Duodenal mucosa (tissue), 2 donors: Measurements from ENCODE around the gene DOCK1.

Experiments used
- H3K27ac ChIP-seq: one replicate; pipeline ENCODE4 v1.7.0; 2013; ENCODE audit warnings: low read depth, low read length
- H3K27me3 ChIP-seq, 2 donors: one replicate each; pipeline ENCODE4 v1.7.0; 2013; ENCODE audit warnings: low read length in 2 of 2, control low read depth in 1 of 2; ENCODE audit not compliant: insufficient read depth in 2 of 2, control insufficient read depth in 1 of 2
- H3K36me3 ChIP-seq, 2 donors: one replicate each; pipeline ENCODE4 v1.7.0; 2013; ENCODE audit warnings: low read length in 2 of 2, control low read depth in 1 of 2; ENCODE audit not compliant: insufficient read depth in 2 of 2, control insufficient read depth in 1 of 2
- H3K4me1 ChIP-seq, 2 donors: one replicate each; pipeline ENCODE4 v1.7.0; 2013; ENCODE audit warnings: low read length in 2 of 2, control low read depth in 1 of 2; ENCODE audit not compliant: insufficient read depth in 2 of 2, control insufficient read depth in 1 of 2
- H3K4me3 ChIP-seq, 2 donors: one replicate each; pipeline ENCODE4 v1.7.0; 2013; ENCODE audit warnings: low read length in 2 of 2, low read depth in 1 of 2
- H3K9ac ChIP-seq, 2 donors: one replicate each; pipeline ENCODE4 v1.7.0; 2013; ENCODE audit warnings: low read length in 2 of 2, low read depth in 1 of 2
- H3K9me3 ChIP-seq, 2 donors: one replicate each; pipeline ENCODE4 v1.7.0; 2013; ENCODE audit warnings: low read length in 2 of 2, control low read depth in 1 of 2; ENCODE audit not compliant: control insufficient read depth in 1 of 2

Gene DOCK1

DNA sequence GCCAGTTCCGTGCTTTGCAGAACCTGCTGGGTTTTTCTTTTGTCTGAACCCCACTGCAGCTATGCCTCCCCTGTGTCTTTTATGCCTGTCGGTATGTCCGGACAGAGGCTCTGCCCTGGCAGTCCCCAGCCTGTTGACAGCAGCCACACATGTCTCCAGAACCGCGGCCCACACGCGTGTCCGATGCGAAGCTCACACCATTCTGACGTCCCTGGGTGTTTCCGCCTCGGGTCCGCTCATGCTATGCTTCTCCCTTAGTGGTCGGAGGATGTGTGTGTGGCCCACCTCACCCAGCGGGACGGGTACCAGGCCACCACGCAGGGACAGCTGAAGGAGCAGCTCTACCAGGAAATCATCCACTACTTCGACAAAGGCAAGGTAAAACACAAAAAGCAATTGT, 479.3 kb downstream of the DOCK1 start:
- H3K4me1 ChIP-seq, result no peaks in the 10 kb centered on the region
- H3K9ac ChIP-seq, result no peak overlapping the region
- no peak overlapping the region for H3K27ac ChIP-seq
- H3K4me3 ChIP-seq, result no peak overlapping the region
- no peaks in the 10 kb centered on the region for H3K9me3 ChIP-seq
- no peaks in the 10 kb centered on the region for H3K27me3 ChIP-seq
- H3K36me3 ChIP-seq, result peaks cover 9 to 30% of the 10 kb centered on the region in 2 donors

DNA sequence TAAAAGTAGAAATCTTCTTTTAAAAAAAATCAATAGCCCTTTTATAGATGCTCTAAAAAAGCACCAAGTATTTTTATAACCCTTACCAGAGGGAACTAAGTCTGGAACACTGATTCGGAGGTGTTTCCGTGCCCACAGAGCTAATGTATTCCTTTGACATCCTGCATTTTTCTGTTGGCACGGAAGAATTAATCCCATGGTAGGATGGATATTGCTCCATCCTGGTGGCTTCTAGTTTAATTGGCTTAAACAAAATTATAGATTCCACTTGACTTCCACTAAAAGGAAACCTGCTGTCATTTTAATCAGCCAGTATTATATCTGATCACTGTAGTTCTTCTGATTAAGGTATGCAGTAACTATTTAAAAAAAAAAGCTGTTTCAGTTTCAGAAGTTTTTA, 479.8 kb downstream of the DOCK1 start:
- no peak overlapping the region for H3K27ac ChIP-seq
- H3K9ac ChIP-seq, result no peak overlapping the region
- no peak overlapping the region for H3K4me3 ChIP-seq
- peaks cover 9 to 30% of the 10 kb centered on the region in 2 donors for H3K36me3 ChIP-seq
- no peaks in the 10 kb centered on the region for H3K4me1 ChIP-seq
- no peaks in the 10 kb centered on the region for H3K27me3 ChIP-seq
- H3K9me3 ChIP-seq, result no peaks in the 10 kb centered on the region

- no peaks in the 10 kb centered on the region for H3K9me3 ChIP-seq
- no peak overlapping the region for H3K4me3 ChIP-seq
- H3K4me1 ChIP-seq, result no peaks in the 10 kb centered on the region
- no peak overlapping the region for H3K27ac ChIP-seq
- H3K27me3 ChIP-seq, result no peaks in the 10 kb centered on the region
- H3K36me3 ChIP-seq, result peaks cover 9 to 25% of the 10 kb centered on the region in 2 donors
- no peak overlapping the region for H3K9ac ChIP-seq
Measured at GRCh38 chr10:127386606-127387327, 481.5 kb downstream of the DOCK1 start.

DNA sequence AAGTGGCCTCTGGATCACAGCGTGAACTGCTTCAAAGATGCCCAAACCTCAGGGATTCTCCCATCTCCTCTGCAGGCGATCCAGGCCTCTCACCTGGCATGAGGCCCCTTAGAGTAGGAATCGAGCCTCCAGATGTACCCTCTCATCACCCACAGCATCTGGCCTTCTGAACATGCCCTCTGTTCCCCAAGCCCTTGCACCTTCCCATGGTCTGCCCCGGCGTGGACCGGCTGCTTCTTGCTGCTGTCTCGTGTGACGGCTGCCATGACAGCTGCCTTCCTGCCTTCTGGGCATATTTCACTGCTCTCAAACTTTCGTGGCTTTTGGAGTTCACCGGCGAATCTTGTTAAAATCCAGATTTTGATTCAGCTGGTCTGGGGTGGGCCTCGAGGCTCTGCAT, 486.6 kb downstream of the DOCK1 start:
- no peaks in the 10 kb centered on the region for H3K4me1 ChIP-seq
- no peaks in the 10 kb centered on the region for H3K27me3 ChIP-seq
- no peak overlapping the region for H3K27ac ChIP-seq
- H3K9ac ChIP-seq, result no peak overlapping the region
- H3K36me3 ChIP-seq, result peaks cover 0 to 10% of the 10 kb centered on the region in 2 donors
- H3K9me3 ChIP-seq, result no peaks in the 10 kb centered on the region
- H3K4me3 ChIP-seq, result no peak overlapping the region

- H3K9me3 ChIP-seq, result no peaks in the 10 kb centered on the region
- no peak overlapping the region for H3K9ac ChIP-seq
- no peaks in the 10 kb centered on the region for H3K4me1 ChIP-seq
- H3K27me3 ChIP-seq, result no peaks in the 10 kb centered on the region
- no peak overlapping the region for H3K4me3 ChIP-seq
- H3K36me3 ChIP-seq, result peaks cover 0 to 6% of the 10 kb centered on the region in 2 donors
- H3K27ac ChIP-seq, result no peak overlapping the region
Measured at GRCh38 chr10:127392351-127393235, 487.4 kb downstream of the DOCK1 start.

DNA sequence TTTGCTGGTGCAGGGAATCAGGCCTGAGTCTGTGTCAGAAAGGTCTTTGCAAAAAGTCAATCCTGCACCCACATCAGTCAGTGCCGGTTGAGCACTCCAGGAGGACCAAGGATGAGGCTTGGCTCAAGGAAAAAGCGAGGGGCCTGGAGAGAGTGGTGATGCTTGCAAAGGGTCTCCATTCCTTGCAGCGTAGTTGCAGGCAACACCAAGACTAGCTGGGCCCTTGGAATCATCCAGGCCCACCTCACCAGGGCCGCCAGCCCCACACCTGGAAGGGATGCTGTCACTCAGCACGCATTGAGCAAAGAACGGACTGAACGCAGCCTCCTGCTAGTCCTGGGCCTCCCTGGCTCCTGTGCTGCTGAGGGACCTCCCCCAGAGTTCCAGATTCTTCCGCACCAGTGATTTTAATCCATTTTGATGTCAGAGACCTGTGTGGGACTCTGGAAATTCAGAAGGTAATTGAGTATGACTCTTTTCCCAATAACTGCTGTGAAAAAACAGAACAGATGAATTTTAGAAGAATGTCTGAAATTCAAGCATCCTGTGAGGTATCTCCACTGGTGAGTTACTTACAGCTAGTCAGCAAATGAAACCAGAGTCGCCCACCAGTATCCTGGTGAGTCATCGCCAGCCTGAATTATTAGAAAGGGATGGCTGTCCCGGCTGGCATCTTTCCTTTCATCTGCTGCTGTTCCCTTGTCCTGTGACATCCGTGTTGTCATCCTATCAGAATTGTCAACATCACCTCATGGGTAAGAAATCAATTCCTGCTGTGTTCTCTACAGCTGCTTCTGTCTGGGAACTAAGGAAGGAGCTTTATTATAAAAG, 493.1 kb downstream of the DOCK1 start:
- Histone ChIP-seq H3K27ac (no peak overlapping the region), H3K4me1 (no peaks in the 10 kb centered on the region)

GRCh38 chr10:127398971-127399365, 493.7 kb downstream of the DOCK1 start:
- Histone ChIP-seq H3K27ac (no peak overlapping the region), H3K4me1 (no peaks in the 10 kb centered on the region), H3K27me3 (no peaks in the 10 kb centered on the region), H3K9me3 (peaks cover 0 to 7% of the 10 kb centered on the region in 2 donors), H3K4me3 (no peak overlapping the region), H3K36me3 (no peaks in the 10 kb centered on the region), H3K9ac (no peak overlapping the region)

More for the DNA sequence above, 493.1 kb downstream of the DOCK1 start:
- Histone ChIP-seq H3K4me3 (no peak overlapping the region), H3K9me3 (peaks cover 0 to 7% of the 10 kb centered on the region in 2 donors), H3K27me3 (no peaks in the 10 kb centered on the region), H3K9ac (no peak overlapping the region), H3K36me3 (no peaks in the 10 kb centered on the region)

DNA sequence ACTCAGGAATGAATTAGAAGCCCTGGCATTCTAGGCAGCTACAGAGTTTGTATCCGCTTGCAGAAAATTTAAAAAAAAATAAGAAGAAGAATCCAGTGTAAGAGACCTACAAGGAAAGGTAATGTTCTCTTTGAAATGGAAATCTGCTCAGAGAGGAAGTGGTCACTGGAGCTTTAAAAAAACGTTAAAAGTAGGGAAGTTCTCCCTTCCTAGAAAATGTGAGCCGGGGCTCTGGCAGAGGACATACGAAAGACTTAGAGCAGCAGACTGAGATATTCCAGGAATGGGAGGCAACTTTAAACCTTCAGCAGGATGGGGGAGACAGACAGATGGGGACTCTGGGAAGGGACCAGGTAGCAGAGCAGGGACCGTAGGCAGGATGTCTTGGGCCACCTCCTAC, 494.4 kb downstream of the DOCK1 start:
- no peaks in the 10 kb centered on the region for H3K4me1 ChIP-seq
- peaks cover 0 to 7% of the 10 kb centered on the region in 2 donors for H3K9me3 ChIP-seq
- no peaks in the 10 kb centered on the region for H3K27me3 ChIP-seq
- peaks cover 0 to 1% of the 10 kb centered on the region in 2 donors for H3K36me3 ChIP-seq
- no peak overlapping the region for H3K27ac ChIP-seq
- no peak overlapping the region for H3K9ac ChIP-seq
- no peak overlapping the region for H3K4me3 ChIP-seq

GRCh38 chr10:127400216-127400615, 495.0 kb downstream of the DOCK1 start:
- Histone ChIP-seq H3K27me3 (no peaks in the 10 kb centered on the region), H3K4me1 (no peaks in the 10 kb centered on the region), H3K9ac (no peak overlapping the region), H3K27ac (no peak overlapping the region), H3K36me3 (peaks cover 0 to 6% of the 10 kb centered on the region in 2 donors), H3K4me3 (no peak overlapping the region), H3K9me3 (peaks cover 0 to 7% of the 10 kb centered on the region in 2 donors)
